PC-9 (cell line): ENCODE data around the gene SAPCD2. TPM values are rescaled to one million over a fixed set of nuclear protein-coding genes. Genes with fewer than 3 reads are reported as not detected.
A peak's percentile ranks its signal among the peaks of the same experiment; 100 is the strongest.

Experiments
- BruUV-seq: library from RNA; stranded (reverse); fragments of 400-500 nt; replicated peaks from 2 replicates; lab custom pipeline; 2021; lab: Mats Ljungman, UMichigan
- CTCF ChIA-PET: fragments of 300-600 bp; sonication (Branson Sonifier 250); formaldehyde crosslinking; loops from one replicate; lab custom pipeline; 2022; ENCODE audit warnings: antibody characterized with exemption; lab: Charles Lee
- POLR2A ChIA-PET: fragments of 300-600 bp; sonication (Branson Sonifier 250); formaldehyde crosslinking; loops from one replicate; lab custom pipeline; 2022; ENCODE audit warnings: antibody characterized with exemption; ENCODE audit not compliant: unreplicated experiment; lab: Charles Lee
- DNase-seq, 2 experiments: peaks; one replicate each; pipeline versions ENCODE4 v3.0.0 to v3.0.0-alpha.2; 2015 to 2022; ENCODE audit warnings: mixed read lengths in 1 of 2
- H2AFZ ChIP-seq: fragments of 200-600 bp; sonication (generic); 2 replicates; pipeline ENCODE4 v1.8.1; 2017; ENCODE audit warnings: antibody characterized with exemption
- H3F3A ChIP-seq: fragments of 200-600 bp; sonication (generic); 2 replicates; pipeline ENCODE4 v1.8.1; 2017; ENCODE audit warnings: antibody characterized with exemption, mild to moderate bottlenecking, low read depth; ENCODE audit not compliant: insufficient read depth
- H3K27ac ChIP-seq: fragments of 200-600 bp; sonication (generic); 2 replicates; pipeline ENCODE4 v1.6.1; 2016; ENCODE audit warnings: mixed run types
- H3K27me3 ChIP-seq: fragments of 200-600 bp; sonication (generic); 2 replicates; pipeline ENCODE4 v1.6.1; 2016; ENCODE audit warnings: low read depth, mixed run types; ENCODE audit not compliant: insufficient read depth
- H3K36me3 ChIP-seq: fragments of 200-600 bp; sonication (generic); 2 replicates; pipeline ENCODE4 v1.6.1; 2016; ENCODE audit warnings: low read depth, mixed run types
- H3K4me1 ChIP-seq: fragments of 200-600 bp; sonication (generic); replicated peaks from 2 replicates; pipeline ENCODE4 v1.6.1; 2016; ENCODE audit warnings: mixed run types; ENCODE audit not compliant: insufficient read depth
- H3K4me2 ChIP-seq: fragments of 200-600 bp; sonication (generic); 2 replicates; pipeline ENCODE4 v1.6.1; 2017; ENCODE audit warnings: mixed run types
- H3K4me3 ChIP-seq: fragments of 200-600 bp; sonication (generic); 2 replicates; pipeline ENCODE4 v1.6.1; 2016; ENCODE audit warnings: mixed run types
- H3K79me2 ChIP-seq: fragments of 200-600 bp; sonication (generic); 2 replicates; pipeline ENCODE4 v1.6.1; 2017; ENCODE audit warnings: low read depth, mixed run types
- H3K9me2 ChIP-seq: fragments of 200-600 bp; sonication (generic); 2 replicates; pipeline ENCODE4 v1.8.1; 2017; ENCODE audit warnings: mild to moderate bottlenecking; ENCODE audit not compliant: insufficient read depth
- H3K9me3 ChIP-seq: fragments of 200-600 bp; sonication (generic); 2 replicates; pipeline ENCODE4 v1.8.1; 2016; ENCODE audit warnings: low read depth; ENCODE audit not compliant: insufficient read depth
- H4K20me1 ChIP-seq: fragments of 200-600 bp; sonication (generic); 2 replicates; pipeline ENCODE4 v1.8.1; 2017; ENCODE audit not compliant: insufficient read depth
- CTCF ChIP-seq: fragments of 200-600 bp; sonication (generic); conservative IDR thresholded peaks from 2 replicates; pipeline ENCODE4 v1.6.1; 2017; ENCODE audit warnings: mixed run types, antibody characterized with exemption, mild to moderate bottlenecking, moderate library complexity
- EZH2 ChIP-seq: fragments of 200-600 bp; sonication (generic); IDR thresholded peaks from 2 replicates; pipeline ENCODE4 v1.8.0; 2017; ENCODE audit warnings: antibody characterized with exemption, low read depth
- intact Hi-C: fragments of 100-400 bp; cut with micrococcal nuclease; formaldehyde crosslinking; loops from one replicate; pipeline ENCODE4 v1.10.0; 2022; ENCODE audit not compliant: unreplicated experiment
- total RNA-seq: library from RNA; stranded (reverse); gene quantifications from 2 replicates; pipeline ENCODE4 v1.2.3, GENCODE V29; 2021

The SAPCD2 gene
- total RNA-seq, 1 experiment from 2014 or later = 50.3 TPM

GRCh38 chr9:137056739-137057415 is 13.5 kb downstream of the SAPCD2 start:
- peak in 1 of 2 experiments; percentile 10 for DNase-seq
- no peak overlapping the region for H2AFZ ChIP-seq
- ChIA-PET CTCF (interaction anchor here (0.7 kb wide), 1 partner anchor 269 kb away, joined by 7 read pairs; no protein-coding TSS in a partner anchor), POLR2A (no interaction called here)
- BruUV-seq = no TSS peak
- H3K4me3 ChIP-seq = no peak overlapping the region
- intact Hi-C loops = no loop called here
- H4K20me1 ChIP-seq = no peaks in the 10 kb centered on the region
- no peaks in the 10 kb centered on the region for H3K36me3 ChIP-seq
- H3K27ac ChIP-seq = no peak overlapping the region
- H3K9me2 ChIP-seq = no peaks in the 10 kb centered on the region
- H3F3A ChIP-seq = peaks cover 3% of the 10 kb centered on the region; the same call in 1 of the 2 replicates
- H3K9me3 ChIP-seq = no peaks in the 10 kb centered on the region
- H3K27me3 ChIP-seq = no peaks in the 10 kb centered on the region
- no peak overlapping the region for H3K4me2 ChIP-seq
- no peak for TF ChIP-seq CTCF
- no peak for TF ChIP-seq EZH2
- H3K4me1 ChIP-seq = no peaks in the 10 kb centered on the region
- H3K79me2 ChIP-seq = no peaks in the 10 kb centered on the region

DNA sequence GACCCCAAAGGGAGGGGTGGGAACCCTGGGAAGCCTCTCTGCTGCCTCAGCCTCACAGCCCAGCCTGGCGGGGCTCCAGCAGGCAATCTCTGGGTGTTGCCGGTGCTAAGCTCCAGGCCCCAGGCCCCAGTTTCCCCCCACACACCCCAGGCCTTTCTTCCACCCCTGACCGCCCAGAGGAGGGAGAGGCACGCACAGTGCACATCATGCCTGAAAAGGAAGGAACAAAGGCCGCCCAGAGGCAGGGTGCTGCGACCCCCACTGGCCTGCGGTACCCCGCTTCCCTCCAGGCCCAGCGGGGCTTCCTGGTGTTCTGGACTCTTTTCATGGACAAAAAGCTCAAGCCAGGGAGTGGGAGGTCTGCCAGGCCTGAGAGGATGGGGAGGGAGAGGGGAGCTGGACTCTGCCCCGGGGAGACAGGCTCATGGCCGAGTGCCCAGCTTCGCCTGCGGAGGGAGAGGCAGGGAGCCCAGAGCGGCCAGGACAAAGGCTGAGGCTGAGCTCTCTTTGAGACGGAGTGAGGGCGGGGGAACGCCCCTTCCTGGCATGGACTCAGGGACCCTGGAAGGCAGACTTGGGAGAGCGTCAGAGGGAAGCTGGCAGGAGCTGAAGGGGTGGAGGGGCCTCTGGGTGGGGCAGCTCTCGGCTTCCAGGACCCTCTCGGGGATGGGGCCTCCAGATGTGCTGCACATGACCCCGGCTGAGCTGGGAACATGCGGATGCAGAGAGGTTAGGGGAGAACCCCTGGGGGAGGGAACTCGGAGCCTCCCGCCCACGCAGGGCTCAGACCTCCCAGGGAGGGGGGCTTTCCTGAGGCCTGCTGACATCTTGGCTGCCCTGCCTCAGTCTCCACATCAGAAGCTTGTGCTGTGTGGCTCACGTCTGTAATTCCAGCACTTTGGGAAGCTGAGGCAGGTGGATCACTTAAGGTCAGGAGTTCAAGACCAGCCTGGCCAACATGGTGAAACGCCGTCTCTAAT is 14.7 kb downstream of the SAPCD2 start:
- ChIA-PET CTCF (interaction anchor here (0.6 to 1.3 kb wide), 4 partner anchors 9 to 268 kb away, joined by 3 to 7 read pairs (median 4); partner anchors contain the start of gene NPDC1), POLR2A (no interaction called here)
- intact Hi-C loops = no loop called here
- Histone ChIP-seq H3K36me3 (no peaks in the 10 kb centered on the region), H3K9me2 (no peaks in the 10 kb centered on the region), H3K4me1 (no peaks in the 10 kb centered on the region), H3K79me2 (no peaks in the 10 kb centered on the region), H3K4me3 (no peak overlapping the region), H3K27me3 (no peaks in the 10 kb centered on the region), H3K4me2 (no peak overlapping the region), H3K27ac (no peak overlapping the region), H4K20me1 (no peaks in the 10 kb centered on the region), H3K9me3 (no peaks in the 10 kb centered on the region), H2AFZ (no peak overlapping the region), H3F3A (peaks cover 3% of the 10 kb centered on the region; the same call in 1 of the 2 replicates)
- BruUV-seq = no TSS peak
- TF ChIP-seq CTCF = no peak
- peak in 1 of 2 experiments; percentile 2 for DNase-seq

DNA sequence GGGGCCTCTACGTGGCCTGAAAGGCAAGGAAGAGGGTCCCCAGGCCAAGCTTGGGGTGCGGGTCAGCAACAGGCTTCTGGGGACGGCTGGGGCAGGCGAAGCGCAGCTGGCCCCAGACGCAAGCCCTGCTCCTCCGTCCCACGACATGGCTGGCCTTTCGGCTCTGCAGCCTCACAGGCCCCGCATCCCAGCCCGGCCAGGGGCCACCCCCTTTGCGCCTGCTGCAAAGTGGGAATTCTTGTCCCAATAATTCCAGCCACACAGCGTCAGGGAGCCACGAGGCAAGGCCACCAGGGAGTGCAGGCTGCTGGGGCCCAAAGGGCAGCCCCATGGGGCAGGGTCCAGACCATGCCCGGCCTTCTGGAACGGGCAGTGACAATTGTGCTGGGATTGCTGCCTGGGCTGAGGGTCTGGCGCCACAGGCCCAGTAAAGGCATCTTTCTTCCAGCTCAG is 15.4 kb downstream of the SAPCD2 start:
- no peak overlapping the region for H3K4me3 ChIP-seq
- no peaks in the 10 kb centered on the region for H3K9me3 ChIP-seq
- no TSS peak for BruUV-seq
- ChIA-PET POLR2A (no interaction called here), CTCF (no interaction called here)
- no peak for DNase-seq
- peaks cover 3% of the 10 kb centered on the region; the same call in 1 of the 2 replicates for H3F3A ChIP-seq
- H3K79me2 ChIP-seq = no peaks in the 10 kb centered on the region
- TF ChIP-seq CTCF (no peak), EZH2 (no peak)
- H2AFZ ChIP-seq = no peak overlapping the region
- H3K36me3 ChIP-seq = no peaks in the 10 kb centered on the region
- no peaks in the 10 kb centered on the region for H3K4me1 ChIP-seq
- H3K27me3 ChIP-seq = no peaks in the 10 kb centered on the region
- no peaks in the 10 kb centered on the region for H3K9me2 ChIP-seq
- H3K4me2 ChIP-seq = peak overlapping the region; percentile 84
- intact Hi-C loops = no loop called here
- no peaks in the 10 kb centered on the region for H4K20me1 ChIP-seq
- H3K27ac ChIP-seq = no peak overlapping the region
